HG03342 (cell line): ENCODE measurements around the gene COPS4.
A peak's percentile ranks its signal among the peaks of the same experiment; 100 is the strongest.
"Not testable (repeated sequence)": the region's sequence is repeated elsewhere in the genome, so short reads cannot be mapped to it uniquely, and the experiment has no call there.

Experiments used
- ATAC-seq: cut with Tn5 transposase; IDR thresholded peaks from one replicate; pipeline ENCODE4 v1.9.1; 2021; ENCODE audit warnings: mild to moderate bottlenecking, moderate library complexity; ENCODE audit not compliant: unreplicated experiment

Gene COPS4

GRCh38 chr4:83083925-83084475 lies 49.0 kb downstream of the COPS4 start:
- no peak for ATAC-seq

GRCh38 chr4:83084956-83085355 lies 50.0 kb downstream of the COPS4 start:
- not testable (repeated sequence) for ATAC-seq

GRCh38 chr4:83089410-83090157 lies 54.6 kb downstream of the COPS4 start:
- ATAC-seq, result no peak

- no peak for ATAC-seq
These were observed 58.2 kb downstream of the COPS4 start for GRCh38 chr4:83093060-83093640.

GRCh38 chr4:83096397-83096796 lies 61.4 kb downstream of the COPS4 start:
- no peak for ATAC-seq

- no peak for ATAC-seq
These were observed 70.0 kb downstream of the COPS4 start for GRCh38 chr4:83104991-83105390.

GRCh38 chr4:83107631-83108030 lies 72.6 kb downstream of the COPS4 start:
- no peak for ATAC-seq

- no peak for ATAC-seq
These were observed 73.3 kb downstream of the COPS4 start for GRCh38 chr4:83108101-83108861.

- peak; percentile 14 for ATAC-seq
These were observed 74.7 kb downstream of the COPS4 start for GRCh38 chr4:83109480-83110222.

GRCh38 chr4:83110223-83110945 lies 75.4 kb downstream of the COPS4 start:
- peak; percentile 70 for ATAC-seq

- no peak for ATAC-seq
These were observed 76.2 kb downstream of the COPS4 start for GRCh38 chr4:83110970-83111750.

GRCh38 chr4:83111751-83112141 lies 76.8 kb downstream of the COPS4 start:
- not testable (repeated sequence) for ATAC-seq

GRCh38 chr4:83112231-83112630 lies 77.2 kb downstream of the COPS4 start:
- peak; percentile 42 for ATAC-seq

- no peak for ATAC-seq
These were observed 77.9 kb downstream of the COPS4 start for GRCh38 chr4:83112678-83113428.

GRCh38 chr4:83113429-83113786 lies 78.4 kb downstream of the COPS4 start:
- ATAC-seq, result no peak

GRCh38 chr4:83114576-83114975 lies 79.6 kb downstream of the COPS4 start, which contains the start of gene PLAC8:
PLAC8 (minus strand) TSS chr4:83114729; CDS start chr4:83107921, 6,808 bp downstream.
- ATAC-seq, result peak; percentile 28

- ATAC-seq, result no peak
These were observed 80.0 kb downstream of the COPS4 start for GRCh38 chr4:83115000-83115399.

- no peak for ATAC-seq
These were observed 80.8 kb downstream of the COPS4 start for GRCh38 chr4:83115656-83116285.
